HG03469 (cell line): ENCODE data around the gene TPM4.
A peak's percentile ranks its signal among the peaks of the same experiment; 100 is the strongest.

ENCODE experiments used
- ATAC-seq: cut with Tn5 transposase; IDR thresholded peaks from one replicate; pipeline ENCODE4 v1.9.1; 2021; ENCODE audit warnings: mild to moderate bottlenecking, moderate library complexity, moderate number of reproducible peaks; ENCODE audit not compliant: unreplicated experiment

TPM4 gene

GRCh38 chr19:16121141-16121540 lies 44.8 kb downstream of the TPM4 start:
- ATAC-seq = no peak

GRCh38 chr19:16121967-16122366 lies 45.7 kb downstream of the TPM4 start:
- no peak for ATAC-seq

- ATAC-seq = no peak
Observed at GRCh38 chr19:16124953-16125352, 48.7 kb downstream of the TPM4 start.

GRCh38 chr19:16125737-16126495 lies 49.6 kb downstream of the TPM4 start:
- ATAC-seq = no peak

GRCh38 chr19:16127080-16127479 lies 50.8 kb downstream of the TPM4 start:
- ATAC-seq = no peak

GRCh38 chr19:16127776-16128371 lies 51.6 kb downstream of the TPM4 start:
- ATAC-seq = no peak

- ATAC-seq = no peak
Observed at GRCh38 chr19:16131648-16132047, 55.4 kb downstream of the TPM4 start.

- ATAC-seq = no peak
Observed at GRCh38 chr19:16133818-16134217, 57.5 kb downstream of the TPM4 start.

- ATAC-seq = no peak
Observed at GRCh38 chr19:16134510-16134909, 58.2 kb downstream of the TPM4 start.

GRCh38 chr19:16135430-16136127 lies 59.3 kb downstream of the TPM4 start:
- ATAC-seq = no peak

GRCh38 chr19:16136185-16136999 lies 60.1 kb downstream of the TPM4 start:
- no peak for ATAC-seq

- ATAC-seq = no peak
Observed at GRCh38 chr19:16139752-16140151, 63.5 kb downstream of the TPM4 start.

GRCh38 chr19:16141043-16141442 lies 64.7 kb downstream of the TPM4 start:
- ATAC-seq = no peak

- ATAC-seq = no peak
Observed at GRCh38 chr19:16142032-16142580, 65.8 kb downstream of the TPM4 start.

GRCh38 chr19:16143399-16144215 lies 67.3 kb downstream of the TPM4 start, which contains the start of gene HSH2D:
Gene HSH2D, plus strand, starts transcription at chr19:16143685. Its CDS starts 5,066 bp downstream, at chr19:16148751.
- ATAC-seq = peak; percentile 38

- no peak for ATAC-seq
Observed at GRCh38 chr19:16144216-16144581, 67.9 kb downstream of the TPM4 start.

GRCh38 chr19:16146112-16146511 lies 69.8 kb downstream of the TPM4 start:
- ATAC-seq = no peak

GRCh38 chr19:16148443-16149229 lies 72.3 kb downstream of the TPM4 start:
- ATAC-seq = no peak
